A549 treated with ZK216348 at 1 μM for 4 hours (cell line): Measurements from ENCODE around the gene TRERF1. TPM values are rescaled to one million over a fixed set of nuclear protein-coding genes. Genes with fewer than 3 reads are reported as not detected.

ENCODE experiments used
- total RNA-seq: library from RNA; stranded (reverse); fragments of 200-300 nt; extraction: Qiagen RNA extraction; gene quantifications from 5 replicates; pipeline ENCODE4 v1.2.3, GENCODE V29; 2022; ENCODE audit warnings: low read depth

TRERF1 gene, protein sequence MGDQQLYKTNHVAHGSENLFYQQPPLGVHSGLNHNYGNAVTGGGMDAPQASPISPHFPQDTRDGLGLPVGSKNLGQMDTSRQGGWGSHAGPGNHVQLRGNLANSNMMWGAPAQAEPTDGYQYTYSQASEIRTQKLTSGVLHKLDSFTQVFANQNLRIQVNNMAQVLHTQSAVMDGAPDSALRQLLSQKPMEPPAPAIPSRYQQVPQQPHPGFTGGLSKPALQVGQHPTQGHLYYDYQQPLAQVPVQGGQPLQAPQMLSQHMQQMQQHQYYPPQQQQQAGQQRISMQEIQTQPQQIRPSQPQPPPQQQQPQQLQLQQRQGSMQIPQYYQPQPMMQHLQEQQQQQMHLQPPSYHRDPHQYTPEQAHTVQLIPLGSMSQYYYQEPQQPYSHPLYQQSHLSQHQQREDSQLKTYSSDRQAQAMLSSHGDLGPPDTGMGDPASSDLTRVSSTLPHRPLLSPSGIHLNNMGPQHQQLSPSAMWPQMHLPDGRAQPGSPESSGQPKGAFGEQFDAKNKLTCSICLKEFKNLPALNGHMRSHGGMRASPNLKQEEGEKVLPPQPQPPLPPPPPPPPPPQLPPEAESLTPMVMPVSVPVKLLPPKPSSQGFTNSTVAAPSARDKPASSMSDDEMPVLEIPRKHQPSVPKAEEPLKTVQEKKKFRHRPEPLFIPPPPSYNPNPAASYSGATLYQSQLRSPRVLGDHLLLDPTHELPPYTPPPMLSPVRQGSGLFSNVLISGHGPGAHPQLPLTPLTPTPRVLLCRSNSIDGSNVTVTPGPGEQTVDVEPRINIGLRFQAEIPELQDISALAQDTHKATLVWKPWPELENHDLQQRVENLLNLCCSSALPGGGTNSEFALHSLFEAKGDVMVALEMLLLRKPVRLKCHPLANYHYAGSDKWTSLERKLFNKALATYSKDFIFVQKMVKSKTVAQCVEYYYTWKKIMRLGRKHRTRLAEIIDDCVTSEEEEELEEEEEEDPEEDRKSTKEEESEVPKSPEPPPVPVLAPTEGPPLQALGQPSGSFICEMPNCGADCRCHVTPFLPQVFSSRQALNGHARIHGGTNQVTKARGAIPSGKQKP (N-terminal part only)
- total RNA-seq = 4.0 to 8.4 TPM (median 7.0 TPM) in 5 replicates

DNA sequence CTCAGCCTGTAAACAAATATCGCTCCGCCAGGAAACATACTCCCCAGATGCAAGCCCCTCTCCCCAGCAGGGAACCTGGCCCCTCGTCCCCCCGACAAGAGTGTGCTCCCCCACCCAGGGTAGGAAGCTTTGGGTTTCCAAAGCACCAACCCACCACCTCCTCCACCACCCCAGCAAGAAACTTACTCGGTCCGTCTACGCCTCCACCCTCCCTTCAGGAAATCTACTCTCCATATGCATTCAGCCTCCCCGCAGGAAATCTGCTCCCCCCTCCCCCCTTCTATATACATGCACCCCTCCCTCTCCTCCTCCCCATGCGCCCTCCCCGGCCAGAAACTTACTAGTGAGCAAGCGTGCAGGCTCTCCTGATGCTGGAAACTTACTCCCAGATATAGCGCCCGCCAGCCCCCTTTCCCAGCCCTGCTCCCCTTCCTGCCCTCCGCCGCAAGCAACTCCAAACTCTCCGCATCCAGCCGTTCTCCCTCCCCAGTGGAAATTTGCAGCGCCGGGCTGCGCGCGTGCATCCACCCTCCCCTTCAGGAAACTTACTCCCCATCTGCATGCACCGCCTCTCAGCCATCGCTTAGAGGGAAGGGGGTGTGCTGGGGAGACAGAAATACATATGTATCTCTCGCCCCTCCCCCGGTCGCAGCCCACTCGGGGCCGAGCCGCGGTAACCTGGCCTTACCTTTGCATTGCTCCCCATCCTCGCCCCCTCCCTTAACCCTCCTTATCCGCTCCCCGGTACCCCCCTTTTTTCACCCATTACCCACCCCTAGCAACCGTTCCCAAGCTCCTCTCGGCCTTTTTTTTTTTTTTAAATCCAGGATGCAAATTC lies at the start of gene TRERF1:
TRERF1 (minus strand) TSS at position 594 of the 838 bp plus-strand sequence. CDS start 182,336 bp downstream, outside the sequence.

DNA sequence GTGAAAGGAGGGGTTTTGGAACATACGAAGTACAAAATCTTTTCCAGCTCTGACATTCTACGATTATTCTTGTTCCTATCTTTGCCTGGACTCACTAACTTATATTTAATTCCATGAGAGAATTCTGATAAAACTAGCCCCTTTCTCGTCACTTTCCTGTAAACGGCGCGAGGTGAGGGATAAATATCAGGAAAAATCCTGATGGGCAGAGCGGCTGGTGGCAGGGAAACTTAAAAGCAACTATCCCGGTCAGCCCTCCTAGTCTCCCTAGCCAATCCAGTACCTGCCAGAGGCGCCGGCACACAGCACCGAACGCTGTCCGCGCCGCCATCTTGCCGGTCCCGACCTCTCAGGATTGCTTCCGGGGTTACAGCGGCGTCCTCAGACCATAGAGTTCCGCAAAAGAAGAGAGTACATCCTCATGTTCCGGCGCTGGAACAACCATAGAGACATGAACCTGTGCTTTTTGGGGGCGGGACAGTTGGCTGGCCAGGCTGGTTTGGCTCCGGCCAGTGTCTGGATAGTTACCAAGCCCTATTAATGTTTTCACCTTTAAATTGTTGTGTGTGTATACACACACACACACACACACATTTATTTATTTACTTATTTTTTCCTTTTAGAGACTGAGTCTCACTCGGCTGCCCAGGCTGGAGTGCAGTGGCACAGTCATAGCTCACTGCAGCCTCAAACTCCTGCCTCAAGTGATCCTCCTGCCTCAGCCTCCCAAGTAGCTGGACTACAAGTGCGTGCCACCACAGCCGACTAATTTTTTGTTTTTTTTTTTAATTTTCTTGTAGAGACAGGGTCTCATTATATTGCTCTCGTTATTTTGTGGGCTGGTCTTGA lies 234.0 kb downstream of the TRERF1 start, which contains the start of gene MRPS10:
MRPS10 (minus strand) TSS at position 343 of the 849 bp plus-strand sequence; CDS start at position 331, 12 bp downstream.

Other genes with a start within 250 kb of the TRERF1 start
- gene MRPS10, start 234.1 kb downstream of the TRERF1 start, total RNA-seq = 29.2 to 39.9 TPM (median 35.7 TPM) in 5 replicates
- 5.6 to 8.0 TPM (median 6.5 TPM) in 5 replicates for gene UBR2, start 112.1 kb upstream of the TRERF1 start, total RNA-seq